Gastrocnemius medialis (tissue), 4 donors: ENCODE data around the gene DNAL4.

Source experiments
- POLR2A ChIP-seq, 2 donors: fragments of 450-650 bp; IDR thresholded peaks; one replicate each; pipeline ENCODE4 v1.6.1; 2017; ENCODE audit warnings: antibody characterized with exemption in 2 of 2, mild to moderate bottlenecking in 2 of 2, moderate library complexity in 2 of 2
- TF ChIP-seq, protein P1 (sequence below), 5 experiments: fragments of 450-650 bp in 3 of 5; fragments of 200-600 bp in 2 of 5; sonication (generic) in 2 of 5; IDR thresholded peaks in 4 of 5; conservative IDR thresholded peaks in 1 of 5; 1 replicate in 4 of 5; 2 replicates in 1 of 5; pipeline ENCODE4 v1.5.1; 2016 to 2019; ENCODE audit warnings: antibody characterized with exemption in 5 of 5, mild to moderate bottlenecking in 3 of 5, moderate library complexity in 3 of 5

DNA sequence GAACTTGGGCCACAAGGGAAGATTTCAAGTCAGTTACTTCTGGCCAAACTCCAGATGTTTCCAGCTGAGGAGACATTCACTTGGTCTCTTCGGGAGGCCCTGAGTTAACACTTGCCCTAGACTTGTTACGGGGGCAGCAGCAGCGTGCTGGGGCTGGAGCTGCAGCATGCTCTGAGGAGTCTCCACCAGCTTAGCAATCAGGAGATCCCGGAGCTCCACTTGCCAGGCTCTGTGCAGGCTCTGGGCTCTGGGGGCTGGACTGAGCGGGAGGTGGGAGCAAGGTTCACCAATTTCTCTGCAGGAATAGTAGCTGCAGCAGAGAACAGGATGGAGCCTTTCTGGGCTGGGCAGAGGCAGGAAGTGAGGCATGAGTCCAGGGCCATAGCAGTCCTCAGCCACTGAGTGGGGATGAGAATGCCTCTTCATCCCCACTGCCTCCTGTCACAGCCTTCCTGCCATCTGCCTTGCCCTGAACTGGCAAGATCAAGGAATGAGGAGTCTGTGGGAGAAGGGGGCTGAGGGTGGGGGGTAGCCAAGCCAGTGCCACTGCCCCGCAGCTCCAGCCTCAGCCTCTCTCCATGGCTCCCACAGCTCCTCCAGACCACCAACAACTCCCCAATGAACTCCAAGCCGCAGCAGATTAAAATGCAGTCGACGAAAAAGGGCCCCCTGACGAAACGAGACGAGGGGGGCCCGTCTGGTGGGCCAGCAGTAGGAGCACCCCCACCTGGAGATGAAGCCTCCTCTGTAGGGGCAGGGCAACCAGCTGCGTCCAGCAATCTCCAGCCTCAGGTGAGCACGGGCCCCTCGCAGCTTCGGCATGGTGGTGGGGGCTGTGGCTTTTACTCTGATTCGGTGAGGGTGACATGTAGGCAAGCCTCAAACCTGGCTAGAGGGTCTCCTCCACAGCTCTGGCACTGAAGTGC lies 64.8 kb downstream of the DNAL4 start:
- TF ChIP-seq, protein P1, sequence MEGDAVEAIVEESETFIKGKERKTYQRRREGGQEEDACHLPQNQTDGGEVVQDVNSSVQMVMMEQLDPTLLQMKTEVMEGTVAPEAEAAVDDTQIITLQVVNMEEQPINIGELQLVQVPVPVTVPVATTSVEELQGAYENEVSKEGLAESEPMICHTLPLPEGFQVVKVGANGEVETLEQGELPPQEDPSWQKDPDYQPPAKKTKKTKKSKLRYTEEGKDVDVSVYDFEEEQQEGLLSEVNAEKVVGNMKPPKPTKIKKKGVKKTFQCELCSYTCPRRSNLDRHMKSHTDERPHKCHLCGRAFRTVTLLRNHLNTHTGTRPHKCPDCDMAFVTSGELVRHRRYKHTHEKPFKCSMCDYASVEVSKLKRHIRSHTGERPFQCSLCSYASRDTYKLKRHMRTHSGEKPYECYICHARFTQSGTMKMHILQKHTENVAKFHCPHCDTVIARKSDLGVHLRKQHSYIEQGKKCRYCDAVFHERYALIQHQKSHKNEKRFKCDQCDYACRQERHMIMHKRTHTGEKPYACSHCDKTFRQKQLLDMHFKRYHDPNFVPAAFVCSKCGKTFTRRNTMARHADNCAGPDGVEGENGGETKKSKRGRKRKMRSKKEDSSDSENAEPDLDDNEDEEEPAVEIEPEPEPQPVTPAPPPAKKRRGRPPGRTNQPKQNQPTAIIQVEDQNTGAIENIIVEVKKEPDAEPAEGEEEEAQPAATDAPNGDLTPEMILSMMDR (IDR thresholded peaks at IDR 0.05 in 4 of 5, conservative IDR thresholded peaks at IDR 0.05 in 1 of 5) = no peak
- no peak for TF ChIP-seq POLR2A (IDR thresholded peaks at IDR 0.05)
